OCI-LY3 (cell line): ENCODE measurements around the gene MED13L.
A peak's percentile ranks its signal among the peaks of the same experiment; 100 is the strongest.

Experiments
- H2AFZ ChIP-seq: fragments of 200-600, 300-600 bp; shearing (Covaris generic); 2 replicates; pipeline ENCODE4 v1.6.0; 2014; ENCODE audit warnings: antibody characterized with exemption, low read depth, low read length
- H3K27ac ChIP-seq: fragments of 200-600, 300-600 bp; sonication (generic); 2 replicates; pipeline ENCODE4 v1.5.1; 2014; ENCODE audit warnings: mild to moderate bottlenecking, low read length, moderate library complexity, mixed read lengths
- H3K27me3 ChIP-seq: fragments of 200-600, 300-600 bp; sonication (generic); 2 replicates; pipeline ENCODE4 v1.6.1; 2014; ENCODE audit warnings: low read depth, low read length, mixed read lengths
- H3K36me3 ChIP-seq: fragments of 200-600, 300-600 bp; sonication (generic); replicated peaks from 2 replicates; pipeline ENCODE3; 2014; ENCODE audit warnings: low read depth, low read length, mixed read lengths
- H3K4me1 ChIP-seq: fragments of 300-600, 200-600 bp; sonication (generic); 2 replicates; pipeline ENCODE4 v1.6.1; 2014; ENCODE audit warnings: low read length, mixed read lengths
- H3K4me2 ChIP-seq: fragments of 200-600, 300-600 bp; sonication (generic); 2 replicates; pipeline ENCODE4 v1.6.1; 2014; ENCODE audit warnings: low read length, mixed read lengths
- H3K4me3 ChIP-seq: fragments of 300-600, 200-600 bp; sonication (generic); 2 replicates; pipeline ENCODE4 v1.5.1; 2014; ENCODE audit warnings: antibody characterized with exemption, mild to moderate bottlenecking, low read length, moderate library complexity
- H3K79me2 ChIP-seq: fragments of 300-600, 200-600 bp; shearing (Covaris generic); 2 replicates; pipeline ENCODE4 v1.6.1; 2014; ENCODE audit warnings: mild to moderate bottlenecking, low read length, mixed read lengths
- H3K9ac ChIP-seq: fragments of 300-600, 200-600 bp; shearing (Covaris generic); 2 replicates; pipeline ENCODE4 v1.6.0; 2014; ENCODE audit warnings: mild to moderate bottlenecking, low read length, moderate library complexity
- H3K9me3 ChIP-seq: fragments of 200-600, 300-600 bp; shearing (Covaris generic); 2 replicates; pipeline ENCODE4 v1.6.1; 2014; ENCODE audit warnings: low read length, mixed read lengths; ENCODE audit not compliant: insufficient read depth
- H4K20me1 ChIP-seq: fragments of 200-600, 300-600 bp; sonication (generic); 2 replicates; pipeline ENCODE4 v1.6.1; 2016; ENCODE audit warnings: low read length, mixed read lengths; ENCODE audit not compliant: insufficient read depth
- EZH2phosphoT487 ChIP-seq: fragments of 200-600 bp; shearing (Covaris generic); IDR thresholded peaks from 2 replicates; pipeline ENCODE4 v1.6.1; 2018; ENCODE audit warnings: antibody characterized with exemption, mixed run types, low read depth
- TF ChIP-seq, protein P1 (sequence below): fragments of 200-600, 300-600 bp; sonication (generic); IDR thresholded peaks from 2 replicates; pipeline ENCODE4 v1.5.1; 2014; ENCODE audit warnings: antibody characterized with exemption, low read length, low read depth

Gene MED13L

DNA sequence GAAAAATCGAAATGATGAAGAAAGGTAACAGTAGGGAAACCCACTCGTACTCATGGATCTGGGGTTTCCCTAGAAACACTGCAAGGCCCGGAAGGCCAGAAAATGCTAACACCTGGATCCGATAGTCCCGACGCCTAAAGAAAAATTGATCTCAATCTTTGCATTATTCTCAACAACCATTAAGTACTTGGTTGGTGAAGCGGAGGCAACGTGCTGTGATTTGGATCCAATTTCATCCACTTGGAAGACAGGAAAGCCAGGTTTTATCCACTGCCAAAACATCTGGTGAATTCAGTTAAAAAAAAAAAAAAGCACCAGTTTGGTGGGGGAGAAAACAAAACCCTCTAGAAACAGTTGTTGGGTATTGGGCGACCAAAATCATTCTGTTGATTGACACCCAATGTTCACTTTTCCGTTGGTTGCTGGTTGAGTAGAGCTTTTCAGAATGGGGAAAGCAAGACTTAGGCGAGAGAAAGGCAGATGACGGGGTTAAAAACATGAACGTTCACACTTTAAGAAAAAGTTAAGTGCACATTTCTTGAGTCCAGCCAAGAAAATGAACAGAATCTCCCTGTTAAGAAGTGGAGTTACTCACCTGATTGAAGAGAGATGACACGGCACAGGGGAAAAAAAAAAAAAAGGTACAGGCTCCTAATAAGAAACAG lies 41.9 kb upstream of the MED13L start:
- H3K9me3 ChIP-seq, result no peaks in the 10 kb centered on the region
- H3K4me2 ChIP-seq, result peak overlapping the region; percentile 69
- no peak overlapping the region for H2AFZ ChIP-seq
- H4K20me1 ChIP-seq, result no peaks in the 10 kb centered on the region
- H3K4me3 ChIP-seq, result peak overlapping the region; percentile 52
- H3K4me1 ChIP-seq, result peaks cover 41% of the 10 kb centered on the region
- TF ChIP-seq, protein P1, sequence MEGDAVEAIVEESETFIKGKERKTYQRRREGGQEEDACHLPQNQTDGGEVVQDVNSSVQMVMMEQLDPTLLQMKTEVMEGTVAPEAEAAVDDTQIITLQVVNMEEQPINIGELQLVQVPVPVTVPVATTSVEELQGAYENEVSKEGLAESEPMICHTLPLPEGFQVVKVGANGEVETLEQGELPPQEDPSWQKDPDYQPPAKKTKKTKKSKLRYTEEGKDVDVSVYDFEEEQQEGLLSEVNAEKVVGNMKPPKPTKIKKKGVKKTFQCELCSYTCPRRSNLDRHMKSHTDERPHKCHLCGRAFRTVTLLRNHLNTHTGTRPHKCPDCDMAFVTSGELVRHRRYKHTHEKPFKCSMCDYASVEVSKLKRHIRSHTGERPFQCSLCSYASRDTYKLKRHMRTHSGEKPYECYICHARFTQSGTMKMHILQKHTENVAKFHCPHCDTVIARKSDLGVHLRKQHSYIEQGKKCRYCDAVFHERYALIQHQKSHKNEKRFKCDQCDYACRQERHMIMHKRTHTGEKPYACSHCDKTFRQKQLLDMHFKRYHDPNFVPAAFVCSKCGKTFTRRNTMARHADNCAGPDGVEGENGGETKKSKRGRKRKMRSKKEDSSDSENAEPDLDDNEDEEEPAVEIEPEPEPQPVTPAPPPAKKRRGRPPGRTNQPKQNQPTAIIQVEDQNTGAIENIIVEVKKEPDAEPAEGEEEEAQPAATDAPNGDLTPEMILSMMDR, result no peak
- TF ChIP-seq EZH2phosphoT487, result no peak
- H3K36me3 ChIP-seq, result no peaks in the 10 kb centered on the region
- H3K79me2 ChIP-seq, result no peaks in the 10 kb centered on the region
- no peak overlapping the region for H3K9ac ChIP-seq
- H3K27me3 ChIP-seq, result peaks cover 7% of the 10 kb centered on the region
- H3K27ac ChIP-seq, result no peak overlapping the region

DNA sequence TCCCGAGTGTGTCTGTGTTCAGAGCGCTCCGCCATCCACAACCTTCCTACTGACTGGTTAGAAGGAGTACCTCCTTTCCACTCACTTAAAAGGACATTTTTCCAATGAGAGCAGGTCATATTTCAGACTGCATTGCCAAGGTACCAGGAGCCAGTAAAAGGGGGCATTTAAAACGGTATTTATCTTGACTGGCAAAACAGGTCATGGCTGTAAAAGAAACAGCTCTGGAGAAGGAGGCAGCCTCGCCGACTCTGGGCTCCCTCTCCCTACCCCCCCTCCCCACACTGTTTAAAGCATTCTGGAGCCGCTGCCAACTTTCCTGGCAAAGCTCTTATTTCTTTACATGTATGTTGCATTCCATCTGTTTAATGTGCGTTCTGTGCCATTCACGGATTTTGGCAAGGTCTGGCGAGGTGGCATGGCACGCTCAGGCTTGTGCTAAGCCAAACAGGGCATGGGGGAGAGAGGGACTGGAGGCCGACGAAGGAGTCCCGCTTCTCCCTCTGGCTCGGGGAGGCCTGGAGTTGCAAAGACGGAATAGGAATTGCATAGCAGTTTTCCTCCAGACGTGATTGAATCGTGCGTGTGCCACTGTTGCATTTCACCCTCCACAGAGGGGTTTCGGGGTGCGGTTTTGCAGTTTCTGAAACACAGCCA lies 41.2 kb upstream of the MED13L start:
- Histone ChIP-seq H3K4me3 (no peak overlapping the region), H3K4me1 (peaks cover 34% of the 10 kb centered on the region), H4K20me1 (no peaks in the 10 kb centered on the region), H3K36me3 (no peaks in the 10 kb centered on the region), H3K9me3 (no peaks in the 10 kb centered on the region), H3K27ac (no peak overlapping the region), H3K4me2 (no peak overlapping the region), H2AFZ (no peak overlapping the region), H3K27me3 (peaks cover 7% of the 10 kb centered on the region), H3K9ac (no peak overlapping the region), H3K79me2 (no peaks in the 10 kb centered on the region)
- TF ChIP-seq EZH2phosphoT487, result no peak
- TF ChIP-seq, protein P1, result no peak

DNA sequence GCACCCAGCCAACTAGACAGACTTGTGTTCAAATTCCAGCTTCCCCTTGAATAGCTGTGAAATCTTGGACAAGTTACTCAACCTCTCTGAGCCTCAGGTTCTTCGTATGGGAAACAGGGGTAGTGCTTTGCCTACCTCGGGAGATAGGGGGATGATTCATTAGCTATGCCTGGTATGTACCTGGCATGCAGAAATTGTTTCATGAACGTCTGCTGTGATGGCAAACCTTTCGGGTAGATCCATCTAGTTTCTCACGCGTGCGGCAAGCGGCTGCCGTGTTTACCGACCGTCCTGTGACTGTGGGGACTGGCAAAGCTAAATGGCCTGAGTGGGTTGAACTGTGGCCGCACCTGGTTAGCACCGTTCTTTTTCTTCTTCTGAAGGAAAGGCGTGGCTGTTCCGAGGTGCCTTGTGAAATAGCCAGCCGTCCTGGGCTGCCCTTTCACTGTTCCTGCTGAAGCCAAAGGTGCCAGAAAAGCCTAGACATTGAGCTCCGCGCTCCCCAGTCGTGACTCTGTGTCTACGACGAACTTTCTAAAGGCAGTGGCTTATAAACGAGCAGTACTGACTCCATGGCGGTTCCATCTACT lies 40.6 kb upstream of the MED13L start:
- Histone ChIP-seq H3K4me3 (no peak overlapping the region), H2AFZ (no peak overlapping the region), H3K9me3 (no peaks in the 10 kb centered on the region), H3K4me1 (peaks cover 28% of the 10 kb centered on the region), H3K27ac (no peak overlapping the region), H3K27me3 (peaks cover 7% of the 10 kb centered on the region), H4K20me1 (no peaks in the 10 kb centered on the region), H3K9ac (no peak overlapping the region), H3K4me2 (no peak overlapping the region), H3K36me3 (no peaks in the 10 kb centered on the region), H3K79me2 (no peaks in the 10 kb centered on the region)
- TF ChIP-seq EZH2phosphoT487, result no peak
- TF ChIP-seq, protein P1, result no peak

DNA sequence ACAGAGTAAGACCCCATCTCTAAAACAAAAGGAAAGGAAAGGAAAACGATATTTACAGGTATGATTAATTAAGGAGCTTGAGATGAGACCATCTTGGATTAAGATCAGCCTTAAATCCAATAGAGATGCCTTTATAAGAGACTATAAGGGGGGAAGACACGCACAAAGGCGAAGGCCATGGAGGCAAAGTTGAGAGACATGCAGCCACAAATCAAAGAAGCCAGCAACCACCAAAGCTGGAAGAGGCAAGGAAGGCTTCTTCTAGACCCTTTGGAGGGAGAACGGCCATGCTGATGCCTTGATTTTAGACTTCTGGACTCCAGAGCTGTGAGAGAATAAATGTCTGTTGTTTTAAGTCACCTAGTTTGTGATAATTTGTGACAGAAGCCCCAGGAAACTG lies 39.6 kb upstream of the MED13L start:
- Histone ChIP-seq H3K4me1 (peaks cover 19% of the 10 kb centered on the region), H3K27me3 (peaks cover 7% of the 10 kb centered on the region)
- TF ChIP-seq EZH2phosphoT487, result no peak
- TF ChIP-seq, protein P1, result no peak

More for the DNA sequence above, 39.6 kb upstream of the MED13L start:
- Histone ChIP-seq H3K9ac (no peak overlapping the region), H2AFZ (no peak overlapping the region), H3K79me2 (no peaks in the 10 kb centered on the region), H3K36me3 (no peaks in the 10 kb centered on the region), H3K4me3 (no peak overlapping the region), H3K27ac (no peak overlapping the region), H3K9me3 (no peaks in the 10 kb centered on the region), H3K4me2 (no peak overlapping the region), H4K20me1 (no peaks in the 10 kb centered on the region)
